OCI-M1 (cell line): Measurements from ENCODE around the gene IL34.
"Not testable (repeated sequence)": the region's sequence is repeated elsewhere in the genome, so short reads cannot be mapped to it uniquely, and the experiment has no call there.

ENCODE experiments used
- DNase-seq: peaks from one replicate; lab custom pipeline; 2025; lab: John Stamatoyannopoulos, UW

Gene IL34

GRCh38 chr16:70658921-70659320 lies 12.6 kb downstream of the IL34 start:
- no peak for DNase-seq

GRCh38 chr16:70659546-70659945 lies 13.2 kb downstream of the IL34 start:
- no peak for DNase-seq

GRCh38 chr16:70659953-70660671 lies 13.8 kb downstream of the IL34 start:
- no peak for DNase-seq

GRCh38 chr16:70660672-70661350 lies 14.5 kb downstream of the IL34 start:
- DNase-seq = no peak

- no peak for DNase-seq
These were observed 15.2 kb downstream of the IL34 start for GRCh38 chr16:70661534-70661917.

- no peak for DNase-seq
These were observed 15.7 kb downstream of the IL34 start for GRCh38 chr16:70661918-70662641.

GRCh38 chr16:70662991-70663523 lies 16.7 kb downstream of the IL34 start:
- no peak for DNase-seq

- no peak for DNase-seq
These were observed 17.4 kb downstream of the IL34 start for GRCh38 chr16:70663524-70664324.

GRCh38 chr16:70664325-70665112 lies 18.2 kb downstream of the IL34 start:
- DNase-seq = no peak

- no peak for DNase-seq
These were observed 18.8 kb downstream of the IL34 start for GRCh38 chr16:70665113-70665694.

- no peak for DNase-seq
These were observed 19.7 kb downstream of the IL34 start for GRCh38 chr16:70665806-70666735.

GRCh38 chr16:70670175-70670574 lies 23.8 kb downstream of the IL34 start:
- DNase-seq = no peak

- not testable (repeated sequence) for DNase-seq
These were observed 24.6 kb downstream of the IL34 start for GRCh38 chr16:70670938-70671337.

- DNase-seq = no peak
These were observed 28.1 kb downstream of the IL34 start for GRCh38 chr16:70674221-70675014.

- no peak for DNase-seq
These were observed 29.6 kb downstream of the IL34 start for GRCh38 chr16:70675851-70676513.

- DNase-seq = no peak
These were observed 30.5 kb downstream of the IL34 start for GRCh38 chr16:70676675-70677498.

GRCh38 chr16:70677499-70678120 lies 31.3 kb downstream of the IL34 start:
- no peak for DNase-seq
